ENCODE results near the gene FAM174A.

DNA sequence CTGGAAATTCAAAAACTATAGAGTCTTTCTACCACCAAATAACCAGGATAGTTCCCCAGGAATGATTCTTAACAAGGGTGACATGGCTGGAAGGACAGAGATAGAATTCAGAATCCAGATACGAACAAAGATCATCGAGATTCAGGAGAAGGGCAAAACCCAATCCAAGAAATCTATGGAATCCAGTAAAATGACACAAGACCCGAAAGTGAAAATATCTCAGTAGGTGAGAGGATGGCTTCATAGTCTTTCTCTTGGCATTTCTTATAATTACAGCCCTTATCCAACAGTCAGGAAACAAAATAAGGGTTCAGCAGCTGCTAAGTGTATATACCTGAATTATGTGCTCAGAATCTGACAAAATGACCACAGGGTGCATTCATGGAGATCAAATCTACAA lies 81.8 kb downstream of the FAM174A start:
- TF ChIP-seq, protein P1, sequence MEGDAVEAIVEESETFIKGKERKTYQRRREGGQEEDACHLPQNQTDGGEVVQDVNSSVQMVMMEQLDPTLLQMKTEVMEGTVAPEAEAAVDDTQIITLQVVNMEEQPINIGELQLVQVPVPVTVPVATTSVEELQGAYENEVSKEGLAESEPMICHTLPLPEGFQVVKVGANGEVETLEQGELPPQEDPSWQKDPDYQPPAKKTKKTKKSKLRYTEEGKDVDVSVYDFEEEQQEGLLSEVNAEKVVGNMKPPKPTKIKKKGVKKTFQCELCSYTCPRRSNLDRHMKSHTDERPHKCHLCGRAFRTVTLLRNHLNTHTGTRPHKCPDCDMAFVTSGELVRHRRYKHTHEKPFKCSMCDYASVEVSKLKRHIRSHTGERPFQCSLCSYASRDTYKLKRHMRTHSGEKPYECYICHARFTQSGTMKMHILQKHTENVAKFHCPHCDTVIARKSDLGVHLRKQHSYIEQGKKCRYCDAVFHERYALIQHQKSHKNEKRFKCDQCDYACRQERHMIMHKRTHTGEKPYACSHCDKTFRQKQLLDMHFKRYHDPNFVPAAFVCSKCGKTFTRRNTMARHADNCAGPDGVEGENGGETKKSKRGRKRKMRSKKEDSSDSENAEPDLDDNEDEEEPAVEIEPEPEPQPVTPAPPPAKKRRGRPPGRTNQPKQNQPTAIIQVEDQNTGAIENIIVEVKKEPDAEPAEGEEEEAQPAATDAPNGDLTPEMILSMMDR (IDR thresholded peaks at IDR 0.05), result no peak
- TF ChIP-seq POLR2A (IDR thresholded peaks at IDR 0.05) (no peak), POLR2AphosphoS5 (IDR thresholded peaks at IDR 0.05) (no peak)
